Measurements from ENCODE around the gene BGLAP. TPM values are rescaled to one million over a fixed set of nuclear protein-coding genes. Genes with fewer than 3 reads are reported as not detected.

Gene BGLAP
- total RNA-seq, 4 donors from 2014 or later = 0.82 to 5.0 TPM; not detected in 2

GRCh38 chr1:156285437-156285836 is 43.5 kb downstream of the BGLAP start:
- ATAC-seq (ENCODE audit: low FRiP score) = no peak
- no peak for TF ChIP-seq CTCF (IDR thresholded peaks at IDR 0.05)
- DNase-seq (ENCODE audit: low spot score) = no peak

- DNase-seq (ENCODE audit: low spot score) (no peak), ATAC-seq (ENCODE audit: low FRiP score) (no peak)
- no peak for TF ChIP-seq CTCF (IDR thresholded peaks at IDR 0.05)
These were observed 44.1 kb downstream of the BGLAP start for GRCh38 chr1:156286061-156286460.

- no peak for DNase-seq (ENCODE audit: low spot score)
- no peak for ATAC-seq (ENCODE audit: low FRiP score)
- no peak for TF ChIP-seq CTCF (IDR thresholded peaks at IDR 0.05)
These were observed 47.9 kb downstream of the BGLAP start for GRCh38 chr1:156289857-156290256.

GRCh38 chr1:156291226-156292061 is 49.5 kb downstream of the BGLAP start:
- no peak for TF ChIP-seq CTCF (IDR thresholded peaks at IDR 0.05)
- peak; percentile 97 for ATAC-seq (ENCODE audit: low FRiP score)
- peak; percentile 75 for DNase-seq (ENCODE audit: low spot score)

Small RNAs within 50 kb of the gene (small RNA-seq; reads per million reads assigned to genes)
- not detected for gene RF00568

Other genes with a start within 250 kb of the BGLAP start
- 100 to 1,000 TPM; 197 to 397 (median 308) TPM for gene SSR2, start 221.2 kb upstream of the BGLAP start, total RNA-seq
- gene UBQLN4, start 188.4 kb upstream of the BGLAP start, total RNA-seq = 10 to 100 TPM; 16.2 to 24.5 (median 18.6) TPM
- gene LAMTOR2, start 187.4 kb upstream of the BGLAP start, total RNA-seq = 10 to 100 TPM; 45.8 to 74.3 (median 65.0) TPM
- under 1 TPM in 1 of 4 donors, not detected in 3; 0.84 TPM for gene RAB25, start 181.0 kb upstream of the BGLAP start, total RNA-seq
- gene MEX3A, start 159.7 kb upstream of the BGLAP start, total RNA-seq = under 1 TPM; 0.56 to 0.96 (median 0.66) TPM
- gene LMNA, start 127.5 kb upstream of the BGLAP start, total RNA-seq = 1,000 to 10,000 TPM in 1 of 4 donors, 100 to 1,000 TPM in 3; 288 to 1,820 (median 589) TPM
- 10 to 100 TPM in 3 of 4 donors, 1 to 10 TPM in 1; 4.1 to 99.1 (median 24.6) TPM for gene SEMA4A, start 88.6 kb upstream of the BGLAP start, total RNA-seq
- gene SLC25A44, start 48.1 kb upstream of the BGLAP start, total RNA-seq = 10 to 100 TPM; 19.1 to 89.8 (median 36.3) TPM
- 10 to 100 TPM; 34.0 to 74.8 (median 49.5) TPM for gene PMF1, start 29.2 kb upstream of the BGLAP start, total RNA-seq
- gene PAQR6, start 5.9 kb downstream of the BGLAP start, total RNA-seq = 1 to 10 TPM in 3 of 4 donors, under 1 TPM in 1; 0.74 to 3.4 (median 1.6) TPM
- 10 to 100 TPM; 51.0 to 81.2 (median 53.2) TPM for gene SMG5, start 40.6 kb downstream of the BGLAP start, total RNA-seq
- 1 to 10 TPM; 1.3 to 4.3 (median 1.4) TPM for gene TMEM79, start 42.1 kb downstream of the BGLAP start, total RNA-seq
- gene GLMP, start 53.5 kb downstream of the BGLAP start, total RNA-seq = 10 to 100 TPM; 44.0 to 71.1 (median 55.9) TPM
- not detected for gene VHLL, start 57.1 kb downstream of the BGLAP start, total RNA-seq
- 100 to 1,000 TPM; 187 to 277 (median 213) TPM for gene CCT3, start 96.1 kb downstream of the BGLAP start, total RNA-seq
- gene TSACC, start 96.3 kb downstream of the BGLAP start, total RNA-seq = not detected
- gene RHBG, start 127.0 kb downstream of the BGLAP start, total RNA-seq = not detected

Data from omental fat pad (tissue), 4 donors.